HG03469 (cell line): Measurements from ENCODE around the gene CACNB4.
"Not testable (repeated sequence)": the region's sequence is repeated elsewhere in the genome, so short reads cannot be mapped to it uniquely, and the experiment has no call there.

Experiments used
- ATAC-seq: cut with Tn5 transposase; IDR thresholded peaks from one replicate; pipeline ENCODE4 v1.9.1; 2021; ENCODE audit warnings: mild to moderate bottlenecking, moderate library complexity, moderate number of reproducible peaks; ENCODE audit not compliant: unreplicated experiment

Gene CACNB4

DNA sequence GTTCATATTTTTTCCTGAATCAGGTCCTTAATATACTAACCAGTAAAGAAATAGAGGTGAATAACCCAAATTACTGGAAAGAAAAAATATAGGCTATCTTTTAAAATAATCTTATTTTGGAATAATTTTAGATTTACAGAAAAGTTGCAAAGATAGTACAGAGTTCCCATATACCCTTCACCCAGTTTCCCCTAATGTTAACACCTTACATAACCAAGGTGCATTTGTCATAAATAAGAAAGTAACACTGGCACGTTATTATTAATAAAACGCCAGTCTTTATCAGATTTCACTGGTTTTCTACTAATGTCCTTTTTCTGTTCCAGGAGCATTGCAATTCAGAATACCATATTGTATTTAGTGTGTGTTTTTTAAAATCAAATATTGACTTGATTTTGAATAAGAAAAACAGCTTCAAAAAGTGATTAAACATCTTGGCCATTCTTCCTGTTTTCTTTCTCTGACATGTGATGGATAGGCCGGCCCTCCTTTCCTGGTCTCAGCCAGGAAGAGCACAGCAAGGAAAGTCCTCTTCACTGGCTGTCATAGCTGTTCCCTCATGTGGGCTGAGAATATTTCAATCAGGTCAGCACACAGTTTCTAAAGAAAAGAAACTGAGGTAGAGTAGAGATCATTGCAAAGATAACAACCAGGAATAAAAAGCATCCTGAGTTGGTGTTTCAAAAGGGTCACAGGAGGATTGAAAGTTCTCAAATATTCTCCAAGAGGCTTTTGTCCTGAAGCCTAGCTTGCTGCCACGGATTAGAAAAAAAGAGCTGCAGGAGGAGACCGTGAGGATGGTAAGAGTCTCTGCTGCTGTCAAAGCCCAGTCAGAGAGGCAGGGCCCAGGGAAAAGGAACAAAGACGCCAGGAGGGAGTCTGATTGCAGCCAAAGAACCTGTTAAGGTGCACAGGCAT is 191.3 kb downstream of the CACNB4 start:
- ATAC-seq: no peak

DNA sequence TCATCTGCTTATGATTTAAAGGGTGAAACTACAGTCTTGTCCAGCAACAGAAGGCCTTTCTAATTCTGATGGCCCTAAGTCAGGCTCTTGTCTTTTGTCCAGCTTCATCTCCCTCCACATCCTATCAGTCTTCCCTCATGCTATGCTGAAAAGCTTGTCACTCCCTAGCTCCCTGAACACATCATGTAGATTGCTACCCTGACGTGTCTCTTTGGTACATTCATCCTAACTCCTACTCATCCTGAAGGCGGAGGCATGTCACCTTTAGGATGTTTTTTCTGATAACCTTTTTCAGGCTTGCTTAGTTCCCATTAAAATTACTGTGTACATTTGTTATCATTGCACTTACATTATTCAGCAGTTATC is 192.2 kb downstream of the CACNB4 start:
- no peak for ATAC-seq

DNA sequence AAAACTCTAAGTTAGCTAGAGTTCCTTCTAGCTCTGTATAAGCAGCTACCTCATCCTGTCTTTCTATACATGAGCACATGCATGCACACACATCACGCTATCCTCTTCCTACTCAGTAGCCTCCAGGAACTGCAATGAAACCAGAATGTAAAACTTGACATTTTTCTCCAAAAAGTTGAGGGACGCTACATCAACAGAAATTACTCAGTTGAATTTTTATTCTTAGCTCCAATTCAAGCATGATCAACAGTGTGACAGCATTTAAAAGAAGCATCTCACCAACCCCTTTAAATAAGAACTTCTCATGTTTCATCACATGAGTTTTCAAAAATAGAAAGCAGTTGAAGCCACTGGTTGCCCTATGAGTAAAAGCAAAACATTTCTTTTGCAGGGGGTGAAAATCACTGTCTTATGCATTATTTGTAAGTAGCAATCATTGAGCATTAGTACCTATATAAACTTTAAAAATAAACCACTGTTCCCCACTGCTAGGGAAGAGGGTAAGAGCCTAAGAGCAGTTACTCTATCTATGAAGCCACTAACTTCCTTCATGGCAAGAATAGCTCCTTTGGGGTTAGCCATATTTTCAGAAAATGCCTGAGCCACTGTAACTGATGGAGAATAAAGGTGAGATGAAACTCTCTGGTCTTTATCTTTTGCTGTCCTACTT is 192.7 kb downstream of the CACNB4 start:
- ATAC-seq: peak; percentile 69

DNA sequence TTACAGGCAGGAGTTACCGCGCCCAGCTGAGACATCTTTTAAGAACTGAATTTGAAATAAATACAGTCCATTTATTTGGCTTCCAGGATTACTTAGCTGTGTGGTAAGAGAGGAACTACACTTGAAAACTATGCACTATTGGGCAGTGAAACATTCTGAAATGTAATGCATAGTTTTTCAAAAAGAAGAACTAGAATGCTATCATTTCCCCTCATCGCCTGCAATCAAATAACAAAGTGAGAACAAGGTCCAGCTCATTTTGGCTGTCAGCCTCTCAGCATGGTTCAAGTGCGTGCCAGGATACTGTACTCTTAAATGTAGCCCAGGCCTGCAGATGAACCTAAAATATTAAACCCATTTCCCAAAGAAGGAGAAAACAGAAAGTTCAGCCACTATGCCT is 194.0 kb downstream of the CACNB4 start:
- ATAC-seq: no peak

DNA sequence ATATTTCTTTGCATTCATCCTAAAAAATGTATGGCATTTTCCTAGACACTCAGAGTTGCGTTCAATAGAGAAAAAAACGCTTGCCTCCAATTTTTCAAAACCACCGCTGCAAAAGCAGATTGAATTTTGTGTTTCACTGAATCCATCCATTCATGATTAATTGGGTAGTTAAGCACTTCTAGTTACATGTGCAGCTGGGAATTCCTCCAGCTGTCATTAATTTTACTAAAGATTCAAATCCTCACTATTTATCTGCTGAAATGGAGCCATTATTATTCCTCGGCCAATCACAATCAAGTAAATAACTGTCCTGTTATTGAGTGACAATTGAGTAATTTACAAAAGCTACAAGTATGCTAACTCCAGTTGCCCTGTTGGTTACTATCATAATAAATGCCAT is 194.8 kb downstream of the CACNB4 start:
- ATAC-seq: no peak

DNA sequence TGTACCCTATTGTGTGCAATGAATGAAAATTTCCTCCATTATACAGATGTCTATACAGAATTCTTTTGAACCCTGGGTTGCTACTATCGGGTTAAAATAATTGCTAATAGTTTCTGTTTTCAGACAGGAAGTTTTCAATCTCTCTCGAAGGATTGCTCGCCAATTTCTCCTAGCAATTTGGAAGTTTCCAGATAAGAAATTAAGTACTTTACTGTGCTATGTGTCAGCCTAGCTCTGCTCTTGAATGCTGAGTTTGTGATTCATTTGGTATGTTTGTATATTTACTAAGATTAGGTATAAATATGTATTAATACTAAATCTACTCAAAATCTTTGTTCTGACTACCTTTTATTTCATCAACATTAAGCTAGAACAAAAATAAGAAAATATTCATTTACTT is 196.0 kb downstream of the CACNB4 start:
- ATAC-seq: no peak

DNA sequence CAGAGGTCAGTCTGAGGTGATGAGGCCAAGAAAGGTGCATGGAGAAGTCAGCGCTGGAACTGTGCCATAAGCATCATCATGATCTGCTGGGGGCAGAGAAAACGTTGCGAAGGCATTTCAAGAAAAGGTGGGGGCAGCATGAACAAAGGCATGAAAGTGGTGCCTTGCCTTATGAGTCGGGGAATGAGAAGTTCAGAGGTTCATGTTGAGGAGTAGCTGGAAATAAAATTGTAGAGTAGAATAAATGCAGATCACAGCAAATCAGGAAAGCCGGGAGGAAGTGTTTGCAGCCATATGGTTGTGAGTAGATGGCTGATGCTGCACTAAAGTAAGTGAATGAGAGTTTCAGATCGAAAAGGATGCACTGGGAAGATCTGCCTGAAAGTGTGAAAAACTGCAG is 198.5 kb downstream of the CACNB4 start:
- no peak for ATAC-seq

DNA sequence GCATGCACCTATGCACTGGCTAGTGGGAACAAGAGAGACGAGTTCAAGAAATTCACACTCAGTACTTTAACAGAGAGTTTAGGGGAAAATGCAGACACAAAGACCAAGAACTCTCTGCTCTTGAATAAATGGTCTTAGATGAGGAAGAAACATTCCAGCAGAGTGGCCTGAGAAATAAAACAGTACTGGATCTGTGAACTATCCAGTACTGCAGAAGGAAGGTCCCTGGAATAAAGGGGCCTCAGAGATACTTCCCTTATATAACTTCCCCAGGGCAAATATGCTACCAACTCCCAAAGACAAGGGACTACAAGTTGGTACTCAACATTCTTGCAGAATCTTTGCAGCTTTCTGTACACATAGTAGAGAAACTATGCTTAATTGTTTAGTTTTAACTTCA is 199.7 kb downstream of the CACNB4 start:
- no peak for ATAC-seq

DNA sequence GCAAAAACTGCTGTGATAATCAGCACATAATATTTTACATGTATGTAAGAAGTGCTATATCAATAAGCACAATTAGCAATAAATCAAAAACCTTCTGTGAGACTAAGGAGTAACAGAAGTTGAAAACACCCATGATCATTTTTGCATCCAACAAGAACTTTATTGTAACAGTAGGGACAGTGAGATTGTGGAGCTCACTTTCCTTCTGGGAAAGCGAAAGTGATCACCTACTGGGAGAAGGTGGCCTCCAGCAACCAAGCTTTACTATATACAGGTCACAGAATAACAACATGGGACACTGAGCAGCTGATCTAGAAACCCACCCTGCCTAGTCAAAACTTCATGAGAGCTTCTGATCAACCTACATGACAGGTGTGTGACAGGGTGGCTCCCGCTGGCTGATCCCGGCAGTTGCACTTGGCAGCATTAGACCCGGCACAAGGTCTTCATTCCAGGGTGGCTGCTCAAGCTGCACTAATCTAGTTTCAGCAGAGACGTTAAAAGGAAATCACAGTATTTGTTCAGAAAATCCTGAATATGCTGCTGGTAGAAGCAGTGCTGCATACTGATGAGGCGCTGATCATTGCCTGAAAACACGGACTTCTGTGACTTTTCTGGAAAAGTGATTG is 207.2 kb downstream of the CACNB4 start:
- ATAC-seq: no peak

DNA sequence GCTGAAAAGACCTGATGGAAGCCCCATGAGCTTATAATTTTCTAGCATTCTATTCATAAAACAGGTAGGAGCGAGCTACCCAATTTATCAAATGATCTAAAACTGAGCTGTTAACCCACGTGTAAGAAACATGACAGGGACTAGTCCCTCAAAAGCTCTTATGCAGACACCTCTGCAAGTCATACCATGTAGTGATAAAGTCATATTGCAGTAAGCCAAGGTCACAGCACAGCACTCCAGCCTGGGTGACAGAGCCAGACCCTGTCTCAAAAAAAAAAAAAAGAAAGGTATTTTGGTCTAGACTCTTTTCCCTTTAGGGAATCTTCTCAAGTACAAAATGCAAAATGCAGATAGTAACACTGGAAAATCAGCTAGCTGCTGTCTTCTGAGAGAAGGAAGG is 211.7 kb downstream of the CACNB4 start:
- ATAC-seq: no peak

DNA sequence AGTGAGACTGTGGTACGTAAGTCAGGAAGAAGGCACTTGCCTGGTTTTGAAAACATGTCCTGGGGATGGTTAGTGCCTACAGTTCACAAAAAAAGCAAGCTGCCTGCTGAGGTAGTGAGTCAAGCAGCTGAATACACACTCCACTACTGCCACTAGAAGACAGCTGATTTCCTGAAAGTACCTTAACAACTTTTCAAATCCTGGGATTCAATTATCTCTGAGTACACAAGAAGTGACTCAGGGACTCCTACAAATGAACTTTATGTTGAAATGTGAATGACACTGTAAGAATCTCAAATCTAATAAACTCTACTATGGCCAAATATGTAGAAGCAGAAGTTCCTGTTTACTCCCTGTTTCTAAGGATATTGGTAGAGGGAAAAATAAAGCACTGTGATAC is 212.6 kb downstream of the CACNB4 start:
- ATAC-seq: no peak

DNA sequence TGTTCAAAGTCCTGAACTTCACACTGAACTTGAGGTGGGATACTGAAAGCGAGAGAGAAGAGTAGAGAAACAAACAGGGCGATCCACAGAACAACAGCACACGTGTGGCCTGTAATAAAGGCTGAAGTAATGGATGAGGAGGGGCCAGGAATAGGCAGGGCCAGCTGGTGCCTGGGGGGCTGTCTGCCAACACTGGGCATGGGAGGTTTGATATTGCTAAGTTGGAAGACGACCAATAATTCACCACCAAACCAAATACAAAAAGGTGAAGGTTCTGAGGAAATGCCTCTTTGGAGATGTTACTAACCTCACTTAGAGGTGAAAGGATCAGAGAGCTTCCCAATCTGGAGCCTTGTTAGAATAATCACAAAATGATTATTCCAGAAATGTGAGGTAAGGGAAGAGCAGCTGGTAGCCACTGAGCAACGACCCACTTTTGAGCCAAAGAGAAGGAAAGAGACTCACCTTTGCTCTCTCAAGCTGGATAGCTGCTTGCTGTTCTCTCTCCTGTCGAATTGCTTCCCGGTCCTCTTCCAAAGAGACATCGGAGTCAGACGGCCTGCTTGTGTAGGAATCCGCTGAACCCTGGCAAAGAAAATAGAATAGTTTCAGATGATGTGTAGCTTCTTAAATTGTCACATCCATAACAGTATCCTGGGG is 215.9 kb downstream of the CACNB4 start:
- no peak for ATAC-seq

DNA sequence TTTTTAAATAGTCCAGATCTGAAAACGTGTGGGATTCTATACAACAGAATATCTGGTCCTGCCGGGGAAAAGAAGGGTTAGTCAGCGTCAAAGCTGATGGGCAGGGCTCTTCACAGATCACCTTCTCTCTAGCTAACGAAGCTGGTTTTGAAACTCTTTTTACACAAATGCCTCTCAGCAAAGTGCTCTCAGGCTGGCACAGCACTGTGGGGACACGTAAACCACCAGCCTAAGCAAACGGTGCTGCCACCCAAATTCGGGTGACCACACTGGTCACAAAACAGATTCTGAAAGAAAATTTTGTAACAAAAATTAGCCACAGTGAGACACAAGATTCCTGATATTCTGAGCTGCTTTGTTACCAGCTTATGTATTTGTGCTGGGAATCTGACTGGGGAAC is 217.5 kb downstream of the CACNB4 start:
- no peak for ATAC-seq

DNA sequence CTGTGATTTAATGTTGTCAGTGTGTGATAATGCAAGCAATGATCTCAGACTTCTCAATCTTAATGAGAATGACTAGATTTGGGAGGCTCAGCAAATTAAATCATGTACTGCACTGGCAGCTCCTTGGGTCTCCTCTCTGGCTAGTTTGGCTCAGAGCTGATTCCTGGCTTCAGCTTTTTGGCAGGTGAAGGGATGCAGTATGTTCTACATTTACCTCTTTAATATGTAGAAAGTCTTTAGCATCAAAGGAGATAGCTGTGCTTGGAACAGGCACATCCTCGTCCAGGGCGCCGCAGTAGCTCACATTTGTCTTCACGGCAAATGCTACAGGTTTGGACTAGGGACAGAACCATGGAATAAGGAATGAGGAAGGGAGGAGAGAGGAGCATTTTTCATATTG is 218.3 kb downstream of the CACNB4 start:
- no peak for ATAC-seq

DNA sequence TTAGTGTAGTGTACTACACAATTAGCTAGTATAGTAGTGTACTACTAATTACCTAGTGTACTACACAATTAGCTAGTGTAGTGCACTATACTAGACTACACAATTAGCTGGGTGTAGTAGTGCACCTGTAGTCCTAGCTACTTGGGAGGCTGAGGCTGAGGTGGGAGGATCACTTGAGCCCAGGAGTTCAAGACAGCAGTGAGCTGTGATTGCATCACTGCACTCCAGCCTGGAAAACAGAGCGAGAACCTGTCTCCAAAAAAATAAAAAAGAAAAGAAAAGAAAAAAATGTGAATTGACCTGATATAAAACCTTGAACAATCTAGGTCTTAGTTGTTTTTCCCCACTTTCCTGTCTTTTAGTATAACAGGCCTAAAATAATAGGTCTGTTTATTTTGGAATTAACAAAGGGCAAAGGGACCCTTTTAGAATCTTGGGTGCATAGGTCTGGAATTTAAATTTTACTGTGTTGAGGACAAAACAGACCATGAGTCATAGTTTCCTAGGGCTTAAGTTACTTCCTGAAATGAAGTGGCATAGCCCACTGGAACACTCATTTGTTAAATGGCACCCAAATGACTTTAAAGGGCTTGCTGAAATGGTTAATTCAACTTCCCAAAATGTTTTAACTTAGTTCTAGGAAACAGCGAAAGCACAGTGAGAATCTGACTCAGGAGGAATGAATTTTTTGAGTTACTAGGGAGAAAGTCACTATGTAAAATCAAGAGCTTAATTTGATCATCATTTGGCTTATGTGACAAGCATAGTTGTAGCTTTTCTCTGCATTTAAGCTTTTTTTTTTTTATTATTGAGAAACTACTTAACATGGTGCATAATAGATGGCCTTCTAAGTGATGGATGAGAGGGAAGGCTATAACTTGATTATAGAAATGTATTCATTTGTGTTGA is 219.9 kb downstream of the CACNB4 start:
- no peak for ATAC-seq

DNA sequence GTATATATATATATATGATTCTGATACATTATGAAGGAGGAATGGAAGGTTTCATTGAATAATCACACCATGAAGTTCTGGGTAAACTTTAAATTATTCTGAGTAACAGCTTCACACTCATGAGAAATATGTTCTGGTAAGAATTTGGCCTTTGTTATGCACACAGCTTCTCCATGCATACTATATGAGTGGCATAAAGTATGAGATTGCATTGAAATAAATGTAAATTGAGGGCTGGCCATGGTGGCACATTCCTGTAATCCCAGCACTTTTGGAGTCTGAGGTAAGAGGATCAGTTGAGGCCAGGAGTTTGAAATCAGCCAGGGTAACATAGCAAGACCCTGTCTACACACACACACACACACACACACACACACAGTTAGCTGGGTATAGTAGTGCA is 220.6 kb downstream of the CACNB4 start:
- ATAC-seq: no peak

DNA sequence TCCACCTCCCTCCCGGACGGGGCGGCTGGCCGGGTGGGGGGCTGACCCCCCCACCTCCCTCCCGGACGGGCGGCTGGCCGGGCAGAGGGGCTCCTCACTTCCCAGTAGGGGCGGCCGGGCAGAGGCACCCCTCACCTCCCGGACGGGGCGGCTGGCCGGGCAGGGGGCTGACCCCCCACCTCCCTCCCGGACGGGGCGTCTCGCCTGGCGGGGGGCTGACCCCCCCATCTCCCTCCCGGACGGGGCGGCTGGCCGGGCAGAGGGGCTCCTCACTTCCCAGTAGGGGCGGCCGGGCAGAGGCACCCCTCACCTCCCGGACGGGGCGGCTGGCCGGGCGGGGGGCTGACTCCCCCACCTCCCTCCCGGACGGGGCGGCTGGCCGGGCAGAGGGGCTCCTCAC is 223.2 kb downstream of the CACNB4 start:
- not testable (repeated sequence) for ATAC-seq

DNA sequence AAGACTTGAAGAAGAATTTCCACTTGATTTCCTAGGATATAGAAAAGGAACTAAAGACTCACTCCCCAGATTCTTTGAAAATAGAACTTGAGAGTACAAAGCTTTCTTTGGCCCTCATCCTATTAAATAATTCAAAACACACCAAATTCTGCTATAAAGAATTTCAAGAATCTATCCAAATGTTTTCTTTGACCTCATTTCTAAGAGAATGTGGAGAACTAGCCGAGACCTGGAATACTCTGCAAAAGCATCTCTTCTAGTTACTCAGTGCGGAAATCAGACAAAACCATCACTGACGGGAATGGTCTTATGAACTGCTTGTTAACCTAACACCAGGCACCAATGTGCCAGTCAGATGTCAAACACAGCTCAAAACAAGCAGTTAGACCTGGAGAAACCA is 226.4 kb downstream of the CACNB4 start:
- ATAC-seq: no peak

DNA sequence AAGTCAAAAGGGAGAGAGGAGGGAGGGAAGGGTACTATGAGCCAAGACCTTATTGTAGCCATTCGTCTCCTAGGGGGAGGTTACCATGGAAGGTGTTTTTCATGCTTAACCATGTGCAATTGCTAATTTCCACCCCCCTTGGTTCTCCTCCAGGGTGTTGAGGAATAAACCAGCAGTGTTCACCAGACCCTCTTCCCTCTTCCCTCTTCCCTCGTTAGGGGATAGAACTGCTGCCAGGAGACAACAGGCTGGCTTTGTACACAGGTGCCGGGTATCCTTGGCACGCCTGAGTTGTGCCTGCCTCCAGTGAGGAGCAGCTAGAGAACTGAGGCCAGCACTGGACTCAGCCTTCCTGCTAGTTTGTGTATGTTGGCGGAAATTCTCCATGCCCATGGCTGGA is 229.6 kb downstream of the CACNB4 start:
- no peak for ATAC-seq

DNA sequence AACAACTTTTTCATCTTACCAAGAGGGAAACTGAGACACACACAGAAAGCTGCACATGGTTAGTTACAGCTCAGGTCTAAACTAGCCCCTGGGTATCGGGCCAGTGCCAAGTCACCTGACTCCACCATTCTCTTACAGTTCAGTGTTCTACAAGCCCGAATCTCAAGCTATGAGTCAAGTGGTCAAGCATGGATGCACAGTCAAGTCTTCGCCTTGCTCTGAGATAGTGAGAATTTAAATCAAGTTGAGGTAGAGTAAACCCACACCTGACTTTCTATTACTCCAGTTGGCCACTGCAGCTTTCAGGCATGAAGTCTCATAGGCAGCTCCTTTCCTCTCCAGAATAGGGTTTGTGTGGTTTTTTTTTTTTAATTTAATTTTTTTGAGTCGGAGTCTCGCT is 236.1 kb downstream of the CACNB4 start:
- ATAC-seq: peak; percentile 99
